ENCODE measurements around the gene ARID2. TPM values are rescaled to one million over a fixed set of nuclear protein-coding genes. Genes with fewer than 3 reads are reported as not detected.
A peak's percentile ranks its signal among the peaks of the same experiment; 100 is the strongest.

ARID2 gene
- total RNA-seq, 1 donor from 2014 or later = 46.3 TPM

DNA sequence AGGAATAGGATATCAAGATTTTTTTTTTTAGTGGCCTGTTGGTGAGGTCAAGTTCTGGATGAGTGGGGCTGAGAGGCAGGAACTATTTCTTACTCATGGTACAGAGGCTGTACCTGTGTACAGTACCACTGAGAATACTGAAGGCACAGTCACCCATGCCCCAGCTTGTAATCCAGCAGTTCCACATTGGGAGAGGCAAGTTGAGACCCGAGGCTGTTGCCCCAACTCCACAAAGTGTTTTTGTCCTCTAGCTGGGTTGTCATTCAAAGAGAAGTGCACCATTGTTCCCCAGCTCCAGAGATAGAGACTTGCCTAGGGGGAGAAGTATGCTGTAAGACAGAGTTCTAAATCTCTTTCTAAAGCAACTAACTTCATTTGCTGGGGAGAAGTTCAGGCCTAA lies 38.7 kb downstream of the ARID2 start:
- no peak overlapping the region for H3K4me3 Mint-ChIP-seq (ENCODE audit: unreplicated experiment)

DNA sequence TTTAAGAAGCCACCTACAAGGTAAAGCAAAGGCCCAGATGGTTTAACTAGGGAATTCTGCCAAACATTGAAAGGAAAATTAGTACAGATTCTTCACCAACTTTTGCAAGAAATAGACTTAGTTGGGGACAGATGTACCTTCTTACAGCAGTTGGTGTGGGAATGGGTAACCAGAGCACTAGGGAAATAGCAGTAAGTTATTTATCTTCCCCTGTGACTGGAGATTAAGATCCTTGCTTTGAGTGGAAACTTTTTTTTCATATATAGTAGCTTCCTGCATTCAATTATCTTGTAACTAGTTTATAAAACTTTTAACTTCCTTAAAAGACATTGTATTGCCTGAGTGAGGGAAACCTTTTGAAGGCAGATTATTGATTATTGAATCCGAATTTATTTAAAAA lies 44.2 kb downstream of the ARID2 start:
- Mint-ChIP-seq H3K4me1 (ENCODE audit: unreplicated experiment) (peaks cover 18% of the 10 kb centered on the region), H3K4me3 (ENCODE audit: unreplicated experiment) (no peak overlapping the region), H3K27me3 (ENCODE audit: unreplicated experiment) (no peaks in the 10 kb centered on the region), H3K27ac (ENCODE audit: unreplicated experiment) (no peak overlapping the region), H3K9me3 (ENCODE audit: unreplicated experiment) (no peaks in the 10 kb centered on the region), H3K36me3 (ENCODE audit: low read depth, unreplicated experiment) (peaks cover 7% of the 10 kb centered on the region)
- DNase-seq (ENCODE audit: low spot score) = no peak
- no peak for TF ChIP-seq CTCF (IDR thresholded peaks at IDR 0.05; ENCODE audit: unreplicated experiment)

More for the DNA sequence above, 38.7 kb downstream of the ARID2 start:
- Mint-ChIP-seq H3K9me3 (ENCODE audit: unreplicated experiment) (no peaks in the 10 kb centered on the region), H3K4me1 (ENCODE audit: unreplicated experiment) (peaks cover 13% of the 10 kb centered on the region), H3K27ac (ENCODE audit: unreplicated experiment) (no peak overlapping the region), H3K36me3 (ENCODE audit: low read depth, unreplicated experiment) (peaks cover 11% of the 10 kb centered on the region), H3K27me3 (ENCODE audit: unreplicated experiment) (no peaks in the 10 kb centered on the region)
- no peak for TF ChIP-seq CTCF (IDR thresholded peaks at IDR 0.05; ENCODE audit: unreplicated experiment)
- DNase-seq (ENCODE audit: low spot score) = no peak

DNA sequence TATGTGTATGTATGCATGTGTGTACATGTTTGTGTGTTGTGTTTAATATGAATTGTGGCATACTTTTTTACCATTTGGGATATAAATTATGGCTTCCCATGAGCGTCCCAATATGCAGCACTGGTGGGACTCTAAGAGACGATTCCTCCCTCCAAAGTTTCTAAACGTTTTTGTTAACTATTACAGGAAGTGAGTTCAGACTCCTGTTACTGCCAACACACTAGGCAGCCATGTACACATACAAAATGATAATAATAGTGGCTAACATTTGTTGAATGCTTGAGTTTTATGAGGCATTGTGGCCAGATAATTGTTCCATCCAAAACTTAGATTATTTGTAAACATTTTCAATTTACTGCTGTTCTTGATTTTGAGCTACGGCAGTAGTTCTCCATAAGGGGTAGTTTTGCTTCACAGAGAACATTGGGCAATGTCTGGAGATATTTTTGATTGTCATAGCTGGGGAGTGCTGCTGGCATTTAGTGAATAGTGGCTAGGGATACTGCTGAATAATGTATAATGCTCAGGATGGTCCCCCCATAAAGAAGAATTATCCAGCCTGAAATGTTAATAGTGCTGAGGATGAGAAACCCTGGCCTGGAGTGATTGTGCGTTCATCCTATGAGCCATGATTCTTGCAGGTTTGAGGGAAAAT lies 45.1 kb downstream of the ARID2 start:
- DNase-seq (ENCODE audit: low spot score) = no peak
- H3K27me3 Mint-ChIP-seq (ENCODE audit: unreplicated experiment) = no peaks in the 10 kb centered on the region
- H3K36me3 Mint-ChIP-seq (ENCODE audit: low read depth, unreplicated experiment) = peaks cover 1% of the 10 kb centered on the region
- H3K4me3 Mint-ChIP-seq (ENCODE audit: unreplicated experiment) = no peak overlapping the region
- peaks cover 17% of the 10 kb centered on the region for H3K4me1 Mint-ChIP-seq (ENCODE audit: unreplicated experiment)
- TF ChIP-seq CTCF (IDR thresholded peaks at IDR 0.05; ENCODE audit: unreplicated experiment) = no peak
- H3K9me3 Mint-ChIP-seq (ENCODE audit: unreplicated experiment) = no peaks in the 10 kb centered on the region
- peak overlapping the region; percentile 81 for H3K27ac Mint-ChIP-seq (ENCODE audit: unreplicated experiment)

DNA sequence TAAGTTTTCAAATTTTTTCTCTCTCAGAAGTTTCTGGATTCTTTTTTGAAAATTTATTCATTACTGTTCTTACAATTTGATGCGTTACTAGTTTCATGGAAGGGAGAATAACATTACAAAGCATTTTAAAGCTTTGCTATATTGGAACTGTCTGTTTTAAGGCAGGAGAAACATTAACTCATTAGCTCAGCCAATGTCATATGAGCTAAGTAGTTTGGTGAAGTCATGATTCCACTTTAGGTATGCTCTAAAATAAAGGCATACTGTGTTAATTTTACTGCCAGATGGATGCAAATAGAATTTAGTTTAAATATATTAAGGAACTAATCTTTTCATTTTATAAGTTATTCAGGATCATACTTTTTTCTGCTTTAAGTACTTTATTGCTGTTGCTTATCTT lies 46.0 kb downstream of the ARID2 start:
- no peak for TF ChIP-seq CTCF (IDR thresholded peaks at IDR 0.05; ENCODE audit: unreplicated experiment)
- Mint-ChIP-seq H3K27me3 (ENCODE audit: unreplicated experiment) (no peaks in the 10 kb centered on the region), H3K4me3 (ENCODE audit: unreplicated experiment) (no peak overlapping the region), H3K9me3 (ENCODE audit: unreplicated experiment) (no peaks in the 10 kb centered on the region), H3K4me1 (ENCODE audit: unreplicated experiment) (peaks cover 17% of the 10 kb centered on the region), H3K36me3 (ENCODE audit: low read depth, unreplicated experiment) (no peaks in the 10 kb centered on the region), H3K27ac (ENCODE audit: unreplicated experiment) (no peak overlapping the region)
- no peak for DNase-seq (ENCODE audit: low spot score)

GRCh38 chr12:45775964-45776363 lies 46.5 kb downstream of the ARID2 start:
- Mint-ChIP-seq H3K27ac (ENCODE audit: unreplicated experiment) (peak overlapping the region; percentile 34), H3K27me3 (ENCODE audit: unreplicated experiment) (no peaks in the 10 kb centered on the region), H3K4me1 (ENCODE audit: unreplicated experiment) (peaks cover 17% of the 10 kb centered on the region), H3K4me3 (ENCODE audit: unreplicated experiment) (no peak overlapping the region), H3K9me3 (ENCODE audit: unreplicated experiment) (no peaks in the 10 kb centered on the region), H3K36me3 (ENCODE audit: low read depth, unreplicated experiment) (no peaks in the 10 kb centered on the region)
- TF ChIP-seq CTCF (IDR thresholded peaks at IDR 0.05; ENCODE audit: unreplicated experiment) = no peak
- no peak for DNase-seq (ENCODE audit: low spot score)

Measured in endothelial cell (in vitro differentiated cells).